GM18498 (cell line): Measurements from ENCODE around the gene PTPRJ.

Experiments used
- ATAC-seq: cut with Tn5 transposase; IDR thresholded peaks from one replicate; pipeline ENCODE4 v1.9.1; 2021; ENCODE audit warnings: mild to moderate bottlenecking, moderate library complexity; ENCODE audit not compliant: unreplicated experiment

PTPRJ gene

GRCh38 chr11:48087974-48088681 lies 107.8 kb downstream of the PTPRJ start:
- ATAC-seq, result no peak

GRCh38 chr11:48088682-48089050 lies 108.3 kb downstream of the PTPRJ start:
- ATAC-seq, result no peak

- no peak for ATAC-seq
These were observed 109.8 kb downstream of the PTPRJ start for GRCh38 chr11:48090174-48090573.

GRCh38 chr11:48091426-48092102 lies 111.2 kb downstream of the PTPRJ start:
- ATAC-seq, result no peak

GRCh38 chr11:48093323-48093722 lies 113.0 kb downstream of the PTPRJ start:
- no peak for ATAC-seq

- ATAC-seq, result no peak
These were observed 113.7 kb downstream of the PTPRJ start for GRCh38 chr11:48093795-48094642.

- no peak for ATAC-seq
These were observed 114.4 kb downstream of the PTPRJ start for GRCh38 chr11:48094643-48095339.

GRCh38 chr11:48095779-48096470 lies 115.6 kb downstream of the PTPRJ start:
- no peak for ATAC-seq

- no peak for ATAC-seq
These were observed 116.5 kb downstream of the PTPRJ start for GRCh38 chr11:48096588-48097525.

GRCh38 chr11:48098024-48098423 lies 117.7 kb downstream of the PTPRJ start:
- ATAC-seq, result no peak

- ATAC-seq, result no peak
These were observed 119.6 kb downstream of the PTPRJ start for GRCh38 chr11:48099916-48100446.

GRCh38 chr11:48101044-48101733 lies 120.8 kb downstream of the PTPRJ start:
- no peak for ATAC-seq

GRCh38 chr11:48101958-48102357 lies 121.6 kb downstream of the PTPRJ start:
- no peak for ATAC-seq

- no peak for ATAC-seq
These were observed 123.5 kb downstream of the PTPRJ start for GRCh38 chr11:48103621-48104567.

- no peak for ATAC-seq
These were observed 124.2 kb downstream of the PTPRJ start for GRCh38 chr11:48104568-48104924.

GRCh38 chr11:48105096-48105990 lies 125.0 kb downstream of the PTPRJ start:
- no peak for ATAC-seq

GRCh38 chr11:48106166-48106565 lies 125.8 kb downstream of the PTPRJ start:
- ATAC-seq, result no peak
